ENCODE data around the gene DNM3. TPM values are rescaled to one million over a fixed set of nuclear protein-coding genes. Genes with fewer than 3 reads are reported as not detected.

DNM3 gene
- total and polyA plus RNA-seq, 9 of the 15 experiments (the other 6 are each of a cell fraction or from before 2014, with no cell fraction given): 0.08 to 0.36 (median 0.22) TPM; not detected in 1

GRCh38 chr1:171844381-171844780 is 3.1 kb downstream of the DNM3 start:
- no peak for FAIRE-seq
- 0% methylated on average over 2 of the region's 2 CpGs for WGBS (ENCODE audit: insufficient coverage, low coverage, missing lambda C conversion rate)
- POLR2A ChIA-PET: no interaction called here
- Histone ChIP-seq H3K4me2 (ENCODE audit: insufficient read depth, low read length) (no peak overlapping the region), H3K36me3 (ENCODE audit: control insufficient read depth, insufficient read depth, low read length) (no peaks in the 10 kb centered on the region), H3K27ac (ENCODE audit: extremely low read depth, low read depth, low read length) (no peak overlapping the region), H3K9me1 (ENCODE audit: control insufficient read depth, insufficient read depth, low read length) (no peaks in the 10 kb centered on the region), H4K20me1 (replicated peaks; ENCODE audit: control insufficient read depth, insufficient read depth, low read length) (no peaks in the 10 kb centered on the region), H3K4me3 (no peak overlapping the region), H2AFZ (ENCODE audit: low read depth, low read length) (no peak overlapping the region), H3K79me2 (ENCODE audit: control insufficient read depth, insufficient read depth, low read length) (no peaks in the 10 kb centered on the region), H3K27me3 (ENCODE audit: control insufficient read depth in 2 of 2, insufficient read depth in 2 of 2, low read length in 2 of 2) (peaks cover 7% of the 10 kb centered on the region in 2 experiments; a peak in 4 of 5 replicates), H3K9me3 (replicated peaks; ENCODE audit: control insufficient read depth, insufficient read depth, low read depth, low read length) (no peaks in the 10 kb centered on the region), H3K4me1 (replicated peaks in 1 of 2; ENCODE audit: control insufficient read depth in 2 of 2, insufficient read depth in 2 of 2, low read length in 2 of 2) (peaks cover 0 to 15% of the 10 kb centered on the region in 2 experiments; a peak in 3 of 5 replicates), H3K9ac (ENCODE audit: insufficient read depth in 1 of 2, low read depth in 2 of 2, low read length in 2 of 2) (no peak overlapping the region)
- ATAC-seq: no peak
- in situ Hi-C loops (cut with MboI) (no loop called here), intact Hi-C loops (cut with micrococcal nuclease) (loop anchor here (5.0 kb wide), 1 partner anchor 197 kb away; no protein-coding TSS in a partner anchor)
- no peak for DNase-seq (ENCODE audit: extremely low read depth in 1 of 4, low spot score in 3 of 4)
- TF ChIP-seq ZNF551 (CRISPR knock-in tag; IDR thresholded peaks at IDR 0.05): no peak
- TF ChIP-seq ZSCAN29 (IDR thresholded peaks at IDR 0.05): no peak
- no peak for TF ChIP-seq HES1 (IDR thresholded peaks at IDR 0.05; ENCODE audit: low read depth)
- no peak for TF ChIP-seq MBD1 (CRISPR knock-in tag; IDR thresholded peaks at IDR 0.05)
- TF ChIP-seq E2F8 (IDR thresholded peaks at IDR 0.05; ENCODE audit: low read depth, partially characterized antibody): no peak
- no peak for TF ChIP-seq THRA (IDR thresholded peaks at IDR 0.05)
- CTCF ChIA-PET (ENCODE audit: low intra/inter-chr PET ratio): no interaction called here
- BruUV-seq (replicated peaks): no TSS peak
